C4-2B (cell line): Measurements from ENCODE around the gene RALGAPA2.

ENCODE experiments used
- CTCF ChIP-seq: fragments of 450-650 bp; conservative IDR thresholded peaks from 2 replicates; pipeline ENCODE4 v1.5.1; 2017; ENCODE audit warnings: mild to moderate bottlenecking
- ZFX ChIP-seq: fragments of 450-650 bp; IDR thresholded peaks from 2 replicates; pipeline ENCODE4 v1.6.1; 2017

- TF ChIP-seq CTCF (no peak), ZFX (no peak)
These were observed 21.6 kb downstream of the RALGAPA2 start for GRCh38 chr20:20690676-20691476.
